Muscle layer of duodenum (tissue), 2 donors: ENCODE results near the gene ST3GAL4.
A peak's percentile ranks its signal among the peaks of the same experiment; 100 is the strongest.
"Not testable (repeated sequence)": the region's sequence is repeated elsewhere in the genome, so short reads cannot be mapped to it uniquely, and the experiment has no call there.

Experiments
- H3K27ac ChIP-seq: one replicate; pipeline ENCODE4 v1.7.0; 2013; ENCODE audit warnings: mild to moderate bottlenecking, low read length
- H3K27me3 ChIP-seq: one replicate; pipeline ENCODE4 v1.7.0; 2013; ENCODE audit warnings: low read depth, mild to moderate bottlenecking, control low read depth, low read length
- H3K36me3 ChIP-seq, 2 donors: one replicate each; pipeline ENCODE4 v1.7.0; 2013; ENCODE audit warnings: low read length in 2 of 2, control low read depth in 1 of 2, mild to moderate bottlenecking in 1 of 2; ENCODE audit not compliant: insufficient read depth in 2 of 2, control insufficient read depth in 1 of 2
- H3K4me1 ChIP-seq, 2 donors: one replicate each; pipeline ENCODE4 v1.7.0; 2013; ENCODE audit warnings: low read length in 2 of 2, mild to moderate bottlenecking in 2 of 2, control low read depth in 1 of 2, moderate library complexity in 1 of 2; ENCODE audit not compliant: insufficient read depth in 2 of 2, control insufficient read depth in 1 of 2
- H3K4me3 ChIP-seq, 2 donors: one replicate each; pipeline ENCODE4 v1.7.0; 2013; ENCODE audit warnings: low read length in 2 of 2, low read depth in 1 of 2, mild to moderate bottlenecking in 1 of 2
- H3K9me3 ChIP-seq, 2 donors: one replicate each; pipeline ENCODE4 v1.7.0; 2013; ENCODE audit warnings: low read length in 2 of 2, control low read depth in 1 of 2, mild to moderate bottlenecking in 1 of 2; ENCODE audit not compliant: control insufficient read depth in 1 of 2
- donor health status: healthy.

Gene ST3GAL4, protein sequence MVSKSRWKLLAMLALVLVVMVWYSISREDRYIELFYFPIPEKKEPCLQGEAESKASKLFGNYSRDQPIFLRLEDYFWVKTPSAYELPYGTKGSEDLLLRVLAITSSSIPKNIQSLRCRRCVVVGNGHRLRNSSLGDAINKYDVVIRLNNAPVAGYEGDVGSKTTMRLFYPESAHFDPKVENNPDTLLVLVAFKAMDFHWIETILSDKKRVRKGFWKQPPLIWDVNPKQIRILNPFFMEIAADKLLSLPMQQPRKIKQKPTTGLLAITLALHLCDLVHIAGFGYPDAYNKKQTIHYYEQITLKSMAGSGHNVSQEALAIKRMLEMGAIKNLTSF

DNA sequence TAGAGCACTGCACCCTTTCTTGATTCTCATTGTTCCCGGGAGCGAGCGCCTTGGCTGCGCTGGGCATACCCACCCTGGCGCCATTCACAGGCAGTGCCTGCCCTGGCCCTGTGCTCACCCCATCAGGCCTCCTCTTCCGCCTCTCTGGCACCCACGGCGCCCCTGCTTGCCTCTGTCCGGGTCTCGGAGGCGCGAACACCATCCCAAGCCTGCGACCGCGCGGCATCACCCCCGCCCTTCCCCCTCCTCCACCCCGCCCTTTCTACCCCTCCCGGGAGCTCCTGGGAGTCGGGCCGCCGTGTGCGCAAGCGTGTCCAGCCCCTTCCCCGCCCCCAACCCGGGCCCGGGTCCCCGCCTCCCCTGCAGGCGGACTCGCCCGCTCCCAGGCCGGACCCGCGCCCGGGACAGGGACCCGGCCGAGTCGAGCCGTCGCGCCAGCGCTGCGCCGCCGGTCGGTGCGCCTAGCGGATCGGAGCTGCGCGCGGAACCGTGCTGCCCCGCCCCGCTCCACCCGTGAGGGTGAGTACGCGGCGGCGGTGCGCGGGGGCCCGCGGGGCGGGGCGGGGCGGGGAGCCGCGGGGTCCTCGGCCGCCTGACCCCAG is at the start of gene ST3GAL4:
TSS of gene ST3GAL4 (plus strand) at position 363 of the 602 bp plus-strand sequence. CDS start 50,470 bp downstream, outside the sequence.
- H3K27me3 ChIP-seq = no peaks in the 10 kb centered on the region
- H3K4me3 ChIP-seq = peak within 1 kb of the TSS; percentile 71 to 89
- H3K9me3 ChIP-seq = no peaks in the 10 kb centered on the region
- H3K4me1 ChIP-seq = peaks cover 10 to 64% of the 10 kb centered on the region in 2 donors
- peak within 1 kb of the TSS; percentile 31 for H3K27ac ChIP-seq
- no peaks in the 10 kb centered on the region for H3K36me3 ChIP-seq

GRCh38 chr11:126305699-126306098 is 49.8 kb upstream of the ST3GAL4 start:
- H3K4me1 ChIP-seq = peaks cover 5 to 18% of the 10 kb centered on the region in 2 donors

DNA sequence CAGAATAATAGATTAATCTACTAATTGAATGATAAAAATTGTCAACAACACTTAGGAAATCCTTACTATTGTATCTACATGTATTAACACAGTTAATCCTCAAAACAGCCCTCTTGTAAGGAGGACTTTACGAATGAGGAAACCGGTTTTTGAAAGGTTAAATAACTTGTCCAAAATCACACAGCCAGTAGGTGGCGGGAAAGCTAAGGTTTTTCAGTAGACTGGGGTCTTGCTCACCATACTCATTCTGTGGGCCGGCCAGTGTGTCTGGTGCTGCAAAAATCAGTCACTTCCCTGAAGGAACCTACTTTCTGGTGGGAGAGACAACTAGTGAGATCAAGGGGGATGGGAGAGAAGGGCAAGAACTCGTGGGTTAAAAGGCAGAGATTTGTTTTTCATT is 47.8 kb upstream of the ST3GAL4 start:
- Histone ChIP-seq H3K9me3 (no peaks in the 10 kb centered on the region), H3K27ac (no peak overlapping the region), H3K27me3 (no peaks in the 10 kb centered on the region), H3K4me1 (peaks cover 7 to 21% of the 10 kb centered on the region in 2 donors), H3K36me3 (no peaks in the 10 kb centered on the region), H3K4me3 (no peak overlapping the region)

More at GRCh38 chr11:126305699-126306098, 49.8 kb upstream of the ST3GAL4 start:
- Histone ChIP-seq H3K27ac (no peak overlapping the region), H3K27me3 (no peaks in the 10 kb centered on the region), H3K4me3 (no peak overlapping the region), H3K36me3 (no peaks in the 10 kb centered on the region), H3K9me3 (no peaks in the 10 kb centered on the region)

DNA sequence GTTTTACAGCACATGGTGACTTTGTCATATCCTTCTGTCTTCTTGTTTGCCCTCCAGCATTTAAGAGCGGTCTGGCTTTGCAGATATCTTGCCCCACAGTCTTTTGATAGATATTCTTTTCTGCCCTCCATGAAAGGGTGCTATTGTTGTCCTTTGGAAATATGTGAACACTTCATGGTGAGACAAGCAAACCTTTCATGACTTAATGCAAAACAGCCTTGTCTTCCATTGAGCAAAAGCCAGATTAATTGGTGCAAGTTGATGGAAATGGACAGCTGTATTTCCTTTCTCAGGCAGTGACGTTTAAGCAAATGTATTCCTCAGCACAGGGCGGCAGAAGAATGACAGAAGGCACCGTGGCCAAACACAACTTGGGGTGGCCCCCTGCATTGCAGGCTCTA is 47.2 kb upstream of the ST3GAL4 start:
- Histone ChIP-seq H3K27me3 (no peaks in the 10 kb centered on the region), H3K4me3 (no peak overlapping the region), H3K36me3 (no peaks in the 10 kb centered on the region), H3K4me1 (peaks cover 7 to 18% of the 10 kb centered on the region in 2 donors), H3K9me3 (no peaks in the 10 kb centered on the region), H3K27ac (no peak overlapping the region)

DNA sequence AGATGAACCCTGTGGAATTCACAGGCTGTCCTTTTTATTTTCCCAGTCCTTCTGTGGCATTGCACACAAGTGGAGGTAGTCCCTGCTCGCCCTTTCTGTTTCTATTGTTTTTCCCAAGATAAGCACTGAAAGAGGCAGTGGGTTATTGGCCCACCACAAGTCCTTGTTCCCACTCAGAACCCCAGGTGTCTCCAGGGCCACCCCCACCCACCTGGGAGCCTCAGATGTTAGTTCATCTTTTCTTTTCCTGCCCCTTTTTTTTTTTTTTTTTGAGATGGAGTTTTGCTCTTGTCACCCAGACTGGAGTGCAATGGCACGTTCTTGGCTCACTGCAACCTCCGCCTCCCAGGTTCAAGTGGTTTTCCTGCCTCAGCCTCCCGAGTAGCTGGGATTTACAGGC is 46.7 kb upstream of the ST3GAL4 start:
- H3K27me3 ChIP-seq, H3K27ac ChIP-seq, H3K4me3 ChIP-seq, H3K9me3 ChIP-seq, H3K36me3 ChIP-seq: not testable (repeated sequence)
- H3K4me1 ChIP-seq = peaks cover 7 to 17% of the 10 kb centered on the region in 2 donors

- Histone ChIP-seq H3K4me3 (no peak overlapping the region), H3K4me1 (peaks cover 3 to 13% of the 10 kb centered on the region in 2 donors), H3K9me3 (no peaks in the 10 kb centered on the region), H3K27me3 (no peaks in the 10 kb centered on the region), H3K27ac (no peak overlapping the region), H3K36me3 (no peaks in the 10 kb centered on the region)
These were observed 45.1 kb upstream of the ST3GAL4 start for GRCh38 chr11:126310200-126310991.

DNA sequence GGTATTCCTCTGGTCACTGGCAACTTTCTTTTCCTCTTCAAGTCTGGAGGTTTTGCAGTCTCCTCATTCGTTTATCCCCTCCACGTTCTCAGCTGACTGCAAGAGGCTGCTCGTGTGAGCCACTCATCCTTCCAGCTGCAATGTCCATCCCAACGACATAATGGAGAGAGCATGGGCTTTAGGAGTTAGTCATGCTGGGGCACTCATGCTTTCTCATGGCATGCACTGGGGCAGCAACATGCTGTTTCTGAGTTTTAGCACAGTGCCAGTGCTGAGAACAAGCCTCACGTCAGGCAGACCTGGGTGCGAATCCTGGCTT is 44.5 kb upstream of the ST3GAL4 start:
- Histone ChIP-seq H3K4me3 (no peak overlapping the region), H3K4me1 (peaks cover 3 to 13% of the 10 kb centered on the region in 2 donors), H3K27me3 (no peaks in the 10 kb centered on the region), H3K9me3 (no peaks in the 10 kb centered on the region), H3K27ac (no peak overlapping the region), H3K36me3 (no peaks in the 10 kb centered on the region)

GRCh38 chr11:126311401-126312291 is 43.8 kb upstream of the ST3GAL4 start:
- Histone ChIP-seq H3K9me3 (no peaks in the 10 kb centered on the region), H3K27ac (no peak overlapping the region), H3K27me3 (no peaks in the 10 kb centered on the region), H3K4me1 (peaks cover 3 to 13% of the 10 kb centered on the region in 2 donors), H3K36me3 (no peaks in the 10 kb centered on the region), H3K4me3 (no peak overlapping the region)

GRCh38 chr11:126312961-126313360 is 42.5 kb upstream of the ST3GAL4 start:
- Histone ChIP-seq H3K27me3 (no peaks in the 10 kb centered on the region), H3K27ac (no peak overlapping the region), H3K36me3 (no peaks in the 10 kb centered on the region), H3K9me3 (no peaks in the 10 kb centered on the region), H3K4me1 (peaks cover 9 to 20% of the 10 kb centered on the region in 2 donors), H3K4me3 (no peak overlapping the region)

GRCh38 chr11:126313826-126314225 is 41.7 kb upstream of the ST3GAL4 start:
- peaks cover 17 to 27% of the 10 kb centered on the region in 2 donors for H3K4me1 ChIP-seq
- H3K9me3 ChIP-seq = no peaks in the 10 kb centered on the region
- H3K27ac ChIP-seq = no peak overlapping the region
- H3K4me3 ChIP-seq = no peak overlapping the region
- H3K36me3 ChIP-seq = peaks cover 0 to 4% of the 10 kb centered on the region in 2 donors
- no peaks in the 10 kb centered on the region for H3K27me3 ChIP-seq

DNA sequence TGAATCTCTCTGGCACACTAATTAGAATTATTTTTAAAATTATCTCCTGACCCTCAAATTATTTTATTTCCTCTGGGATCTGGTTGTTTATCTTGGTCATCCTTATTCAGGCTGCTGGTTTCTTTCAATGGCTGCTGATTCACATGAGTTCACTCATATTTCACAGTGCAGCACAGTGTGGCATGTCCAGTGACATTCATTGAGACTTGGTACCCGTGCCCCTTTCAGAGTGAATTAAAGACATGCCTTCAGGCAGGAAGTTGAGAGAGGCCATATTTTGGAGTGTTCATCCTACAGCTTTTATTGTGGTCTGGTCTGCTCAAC is 38.1 kb upstream of the ST3GAL4 start:
- no peaks in the 10 kb centered on the region for H3K27me3 ChIP-seq
- H3K4me3 ChIP-seq = peak overlapping the region in 1 of 2 donors; percentile 39
- peaks cover 22 to 28% of the 10 kb centered on the region in 2 donors for H3K4me1 ChIP-seq
- H3K9me3 ChIP-seq = no peaks in the 10 kb centered on the region
- peak overlapping the region; percentile 71 for H3K27ac ChIP-seq
- peaks cover 0 to 4% of the 10 kb centered on the region in 2 donors for H3K36me3 ChIP-seq
